IMR-90 (cell line): ENCODE measurements around the gene DEFB118. TPM values are rescaled to one million over a fixed set of nuclear protein-coding genes. Genes with fewer than 3 reads are reported as not detected.

Experiments used
- ATAC-seq: fragments of 200-7000 bp; cut with Tn5 transposase; 2 replicates; pipeline ENCODE4 v1.9.1; 2020; ENCODE audit warnings: low read depth, mild to moderate bottlenecking, moderate library complexity
- BruUV-seq: library from RNA; stranded (reverse); fragments of 400-500 nt; replicated peaks from 2 replicates; lab custom pipeline; 2021; lab: Mats Ljungman, UMichigan
- CTCF ChIA-PET: fragments of 300-600 bp; formaldehyde crosslinking; extraction: SDS; loops from one replicate; lab custom pipeline; 2021; ENCODE audit warnings: antibody characterized with exemption; lab: Yijun Ruan, JAX
- POLR2A ChIA-PET: fragments of 300-600 bp; sonication (Branson Sonifier 250); formaldehyde crosslinking; loops from one replicate; lab custom pipeline; 2022; ENCODE audit warnings: antibody characterized with exemption; ENCODE audit not compliant: unreplicated experiment; lab: Charles Lee
- DNase-seq: peaks from one replicate; pipeline ENCODE4 v3.0.0; 2013
- H2AFZ ChIP-seq: replicated peaks from 2 replicates; pipeline ENCODE3; 2013; ENCODE audit warnings: low read length, mild to moderate bottlenecking; ENCODE audit not compliant: poor library complexity
- H2AK5ac ChIP-seq: 2 replicates; pipeline ENCODE4 v1.6.1; 2013; ENCODE audit warnings: low read depth, low read length, inconsistent platforms
- H2AK9ac ChIP-seq: replicated peaks from 2 replicates; pipeline ENCODE3; 2013; ENCODE audit warnings: mild to moderate bottlenecking, low read depth, low read length, moderate library complexity; ENCODE audit not compliant: poor library complexity
- H2BK120ac ChIP-seq: 2 replicates; pipeline ENCODE4 v1.6.1; 2013; ENCODE audit warnings: low read depth, low read length, inconsistent platforms
- H2BK15ac ChIP-seq: 3 replicates; pipeline ENCODE4 v1.6.1; 2013; ENCODE audit warnings: low read depth, low read length, inconsistent platforms
- H2BK20ac ChIP-seq: 2 replicates; pipeline ENCODE4 v1.6.1; 2013; ENCODE audit warnings: low read depth, mild to moderate bottlenecking, inconsistent platforms, low read length, moderate library complexity
- H2BK5ac ChIP-seq: 2 replicates; pipeline ENCODE4 v1.6.1; 2013; ENCODE audit warnings: mild to moderate bottlenecking, low read depth, low read length, inconsistent platforms; ENCODE audit not compliant: poor library complexity, severe bottlenecking
- H3K14ac ChIP-seq: replicated peaks from 2 replicates; pipeline ENCODE4 v1.6.1; 2013; ENCODE audit warnings: low read depth, low read length, inconsistent platforms
- H3K18ac ChIP-seq: 2 replicates; pipeline ENCODE4 v1.6.1; 2013; ENCODE audit warnings: low read depth, low read length, control low read depth
- H3K23ac ChIP-seq: 2 replicates; pipeline ENCODE4 v1.6.1; 2013; ENCODE audit warnings: low read depth, low read length, inconsistent platforms
- H3K27ac ChIP-seq: 2 replicates; pipeline ENCODE4 v1.5.1; 2013; ENCODE audit warnings: mild to moderate bottlenecking, control low read depth, low read length; ENCODE audit not compliant: insufficient read depth
- H3K27me3 ChIP-seq: 2 replicates; pipeline ENCODE4 v1.6.1; 2013; ENCODE audit warnings: low read length; ENCODE audit not compliant: control insufficient read depth, insufficient read depth
- H3K36me3 ChIP-seq: 2 replicates; pipeline ENCODE4 v1.6.1; 2013; ENCODE audit warnings: low read length, mixed read lengths; ENCODE audit not compliant: control insufficient read depth, insufficient read depth
- H3K4ac ChIP-seq: 2 replicates; pipeline ENCODE4 v1.6.1; 2013; ENCODE audit warnings: low read depth, low read length, inconsistent platforms
- H3K4me1 ChIP-seq: 2 replicates; pipeline ENCODE4 v1.6.1; 2013; ENCODE audit warnings: low read length, mixed read lengths; ENCODE audit not compliant: control insufficient read depth, insufficient read depth
- H3K4me2 ChIP-seq: 2 replicates; pipeline ENCODE4 v1.6.1; 2013; ENCODE audit warnings: low read depth, mild to moderate bottlenecking, control low read depth, low read length, moderate library complexity
- H3K4me3 ChIP-seq: 2 replicates; pipeline ENCODE4 v1.5.1; 2013; ENCODE audit warnings: low read depth, mild to moderate bottlenecking, control low read depth, low read length, moderate library complexity; ENCODE audit not compliant: insufficient read depth
- H3K56ac ChIP-seq: 2 replicates; pipeline ENCODE4 v1.6.1; 2013; ENCODE audit warnings: low read length, inconsistent platforms; ENCODE audit not compliant: insufficient read depth; ENCODE audit errors: extremely low read depth
- H3K79me1 ChIP-seq, 2 experiments: 2 replicates each; pipeline ENCODE4 v1.6.1; 2013; ENCODE audit warnings: low read length in 2 of 2, inconsistent platforms in 1 of 2, low read depth in 1 of 2
- H3K9ac ChIP-seq: 2 replicates; pipeline ENCODE4 v1.6.1; 2013; ENCODE audit warnings: low read depth, low read length, control low read depth
- H3K9me1 ChIP-seq: 2 replicates; pipeline ENCODE4 v1.6.1; 2013; ENCODE audit warnings: low read length, inconsistent platforms; ENCODE audit not compliant: insufficient read depth
- H3K9me3 ChIP-seq: 2 replicates; pipeline ENCODE4 v1.6.1; 2013; ENCODE audit warnings: low read length; ENCODE audit not compliant: control insufficient read depth, insufficient read depth
- H4K20me1 ChIP-seq: 2 replicates; pipeline ENCODE4 v1.6.1; 2013; ENCODE audit warnings: low read length, inconsistent platforms; ENCODE audit not compliant: insufficient read depth
- H4K5ac ChIP-seq: 2 replicates; pipeline ENCODE4 v1.6.1; 2013; ENCODE audit warnings: mild to moderate bottlenecking, low read depth, low read length, control low read depth
- H4K8ac ChIP-seq, 2 experiments: 2 replicates each; pipeline ENCODE4 v1.6.1; 2013; ENCODE audit warnings: low read depth in 2 of 2, low read length in 2 of 2, control low read depth in 1 of 2, inconsistent platforms in 1 of 2
- H4K91ac ChIP-seq: 2 replicates; pipeline ENCODE4 v1.6.1; 2013; ENCODE audit warnings: low read depth, low read length, inconsistent platforms; ENCODE audit not compliant: insufficient read depth
- BHLHE40 ChIP-seq: fragments of 150-350 bp; IDR thresholded peaks from 2 replicates; pipeline ENCODE4 v1.6.1; 2016; ENCODE audit warnings: mild to moderate bottlenecking, low read depth, low read length
- CTCF ChIP-seq: conservative IDR thresholded peaks from 2 replicates; pipeline ENCODE4 v1.5.1; 2012; ENCODE audit warnings: mild to moderate bottlenecking, low read depth, low read length, improper control_type of control experiment
- ELK1 ChIP-seq: fragments of 150-350 bp; IDR thresholded peaks from 2 replicates; pipeline ENCODE4 v1.6.1; 2016; ENCODE audit warnings: low read depth, mild to moderate bottlenecking, low read length, moderate library complexity, borderline replicate concordance
- FOS ChIP-seq: fragments of 150-350 bp; IDR thresholded peaks from 2 replicates; pipeline ENCODE4 v1.6.1; 2016; ENCODE audit warnings: low read depth, low read length
- MAFK ChIP-seq: IDR thresholded peaks from 2 replicates; pipeline ENCODE4 v1.6.1; 2012; ENCODE audit warnings: low read depth, low read length, improper control_type of control experiment
- MXI1 ChIP-seq: IDR thresholded peaks from 2 replicates; pipeline ENCODE4 v1.6.1; 2012; ENCODE audit warnings: low read depth, mild to moderate bottlenecking, low read length, moderate library complexity, borderline replicate concordance
- NFE2L2 ChIP-seq: fragments of 150-350 bp; IDR thresholded peaks from 2 replicates; pipeline ENCODE4 v1.6.1; 2016; ENCODE audit warnings: low read depth, mild to moderate bottlenecking, low read length
- RAD21 ChIP-seq: IDR thresholded peaks from 2 replicates; pipeline ENCODE4 v1.6.1; 2012; ENCODE audit warnings: low read length, improper control_type of control experiment
- RFX5 ChIP-seq: IDR thresholded peaks from 2 replicates; pipeline ENCODE4 v1.8.0; 2012; ENCODE audit warnings: low read depth, mild to moderate bottlenecking, low read length, moderate library complexity
- SMC3 ChIP-seq: fragments of 150-350 bp; IDR thresholded peaks from 2 replicates; pipeline ENCODE4 v1.6.1; 2016; ENCODE audit warnings: low read depth, mild to moderate bottlenecking, antibody characterized with exemption, low read length, moderate library complexity
- WGBS, 2 experiments: methylation state at CpG; one replicate each; pipeline versions ENCODE4 v1.1.5 to v1.1.7; 2013; ENCODE audit warnings: missing lambda C conversion rate in 2 of 2; ENCODE audit not compliant: insufficient read length in 1 of 2; ENCODE audit errors: extremely low coverage in 2 of 2; 5-methylcytosine and 5-hydroxymethylcytosine counted together
- dilution Hi-C: fragments of 300-500 bp; cut with HindIII; formaldehyde crosslinking; loops from one replicate; pipeline ENCODE4 v1.14.3; 2018; ENCODE audit warnings: low sequenced_read_pairs; ENCODE audit not compliant: unreplicated experiment
- in situ Hi-C: fragments of 300-500 bp; cut with MboI; formaldehyde crosslinking; loops from 3 replicates; pipeline ENCODE4 v1.14.3; 2019; ENCODE audit warnings: low sequenced_read_pairs, inconsistent platforms, mixed read lengths
- intact Hi-C: fragments of 100-400 bp; cut with micrococcal nuclease; formaldehyde crosslinking; loops from 2 replicates; pipeline ENCODE4 v1.10.0; 2022
- polyA plus RNA-seq, 3 experiments: library from polyadenylated mRNA; depleted of rRNA; stranded (reverse); fragments of >200 nt; gene quantifications; 2 replicates each; pipeline ENCODE4 v1.2.3, GENCODE V29; 2012; ENCODE audit warnings: low replicate concordance in 1 of 3
- total RNA-seq: library from RNA; depleted of rRNA; stranded (reverse); fragments of >200 nt; gene quantifications from 2 replicates; pipeline ENCODE4 v1.2.3, GENCODE V29; 2012
- TF ChIP-seq, protein P1 (sequence below): fragments of 150-350 bp; IDR thresholded peaks from 2 replicates; pipeline ENCODE4 v1.6.1; 2017; ENCODE audit warnings: mild to moderate bottlenecking, antibody characterized with exemption, low read length, low read depth

Gene DEFB118
- total and polyA plus RNA-seq, 2 of the 4 experiments (the other 2 are of a cell fraction) = not detected

DNA sequence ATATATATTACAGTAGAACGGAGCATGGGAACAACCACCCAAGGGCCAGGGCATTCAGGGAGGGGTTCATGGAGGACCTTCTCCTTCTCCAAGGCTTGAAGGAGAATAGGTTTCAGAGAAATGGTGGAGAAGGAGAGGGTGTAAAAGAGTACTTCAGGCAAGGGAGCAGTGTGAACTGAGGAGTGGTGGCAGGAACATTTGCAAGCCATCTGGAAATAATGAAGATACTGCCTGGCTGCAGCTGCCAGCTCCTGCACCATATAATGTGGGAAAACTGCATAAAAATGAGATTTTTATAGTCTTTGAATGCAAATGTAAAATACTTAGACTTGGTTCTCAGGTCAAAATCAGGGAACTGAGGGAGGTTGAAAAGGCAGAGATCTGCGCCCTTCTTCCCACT, 47.3 kb downstream of the DEFB118 start:
- H3K56ac ChIP-seq = no peak overlapping the region
- no peak overlapping the region for H2AFZ ChIP-seq
- H3K4ac ChIP-seq = no peak overlapping the region
- H3K79me1 ChIP-seq = no peaks in the 10 kb centered on the region
- H2AK9ac ChIP-seq = no peak overlapping the region
- no peak overlapping the region for H2BK20ac ChIP-seq
- H3K27ac ChIP-seq = no peak overlapping the region
- TF ChIP-seq RFX5 (no peak), NFE2L2 (no peak), SMC3 (no peak), RAD21 (no peak), BHLHE40 (no peak), ELK1 (no peak), FOS (no peak), MAFK (no peak), CTCF (no peak), MXI1 (no peak)
- TF ChIP-seq, protein P1, sequence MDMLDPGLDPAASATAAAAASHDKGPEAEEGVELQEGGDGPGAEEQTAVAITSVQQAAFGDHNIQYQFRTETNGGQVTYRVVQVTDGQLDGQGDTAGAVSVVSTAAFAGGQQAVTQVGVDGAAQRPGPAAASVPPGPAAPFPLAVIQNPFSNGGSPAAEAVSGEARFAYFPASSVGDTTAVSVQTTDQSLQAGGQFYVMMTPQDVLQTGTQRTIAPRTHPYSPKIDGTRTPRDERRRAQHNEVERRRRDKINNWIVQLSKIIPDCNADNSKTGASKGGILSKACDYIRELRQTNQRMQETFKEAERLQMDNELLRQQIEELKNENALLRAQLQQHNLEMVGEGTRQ = no peak
- in situ Hi-C loops = no loop called here
- dilution Hi-C loops = no loop called here
- no peak overlapping the region for H4K8ac ChIP-seq
- ChIA-PET CTCF (no interaction called here), POLR2A (no interaction called here)
- H3K14ac ChIP-seq = no peak overlapping the region
- WGBS, 2 experiments = no CpG with 5 or more reads among the region's 2 CpGs
- H3K27me3 ChIP-seq = no peaks in the 10 kb centered on the region
- ATAC-seq = no peak
- H3K4me1 ChIP-seq = no peaks in the 10 kb centered on the region
- no peaks in the 10 kb centered on the region for H3K9me1 ChIP-seq
- no peaks in the 10 kb centered on the region for H4K20me1 ChIP-seq
- H3K9ac ChIP-seq = no peak overlapping the region
- no peak overlapping the region for H4K5ac ChIP-seq
- no peak overlapping the region for H2AK5ac ChIP-seq
- H3K23ac ChIP-seq = no peak overlapping the region
- intact Hi-C loops = no loop called here
- no peak overlapping the region for H3K18ac ChIP-seq
- no peak overlapping the region for H3K4me2 ChIP-seq
- no peaks in the 10 kb centered on the region for H3K9me3 ChIP-seq
- DNase-seq = no peak
- no peak overlapping the region for H3K4me3 ChIP-seq
- H2BK120ac ChIP-seq = no peak overlapping the region
- no TSS peak for BruUV-seq
- no peaks in the 10 kb centered on the region for H3K36me3 ChIP-seq
- no peak overlapping the region for H2BK15ac ChIP-seq
- no peak overlapping the region for H2BK5ac ChIP-seq
- no peak overlapping the region for H4K91ac ChIP-seq
